Measurements from ENCODE around the gene HSP90B1. TPM values are rescaled to one million over a fixed set of nuclear protein-coding genes. Genes with fewer than 3 reads are reported as not detected.

Gene HSP90B1
- total and polyA plus RNA-seq, 2 of the 13 experiments (the other 11 are each of a cell fraction or from before 2014, with no cell fraction given), result 800 to 954 TPM

DNA sequence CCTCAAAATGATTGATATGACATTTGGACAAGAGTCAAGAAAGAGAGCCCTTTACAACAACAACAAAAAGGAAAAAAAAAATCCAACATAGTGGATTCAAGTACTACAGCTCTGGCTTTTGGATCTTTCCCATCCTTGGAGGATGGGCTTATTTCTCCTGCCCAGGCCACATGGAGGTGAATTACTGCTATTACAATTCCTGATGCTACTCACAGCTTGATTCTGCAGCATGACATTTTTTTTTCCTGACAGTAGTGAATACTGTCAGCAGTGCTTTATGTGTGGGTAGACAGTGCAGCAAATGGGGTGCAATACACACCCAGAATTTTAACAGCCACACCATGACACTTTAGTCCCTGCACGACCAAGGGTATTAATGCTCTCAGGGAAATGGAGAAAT, 42.5 kb upstream of the HSP90B1 start (continued):
- no peak for TF ChIP-seq BRF2 (CRISPR knock-in tag; IDR thresholded peaks at IDR 0.05)
- TF ChIP-seq JDP2 (CRISPR knock-in tag; IDR thresholded peaks at IDR 0.05; ENCODE audit: borderline replicate concordance), result no peak

DNA sequence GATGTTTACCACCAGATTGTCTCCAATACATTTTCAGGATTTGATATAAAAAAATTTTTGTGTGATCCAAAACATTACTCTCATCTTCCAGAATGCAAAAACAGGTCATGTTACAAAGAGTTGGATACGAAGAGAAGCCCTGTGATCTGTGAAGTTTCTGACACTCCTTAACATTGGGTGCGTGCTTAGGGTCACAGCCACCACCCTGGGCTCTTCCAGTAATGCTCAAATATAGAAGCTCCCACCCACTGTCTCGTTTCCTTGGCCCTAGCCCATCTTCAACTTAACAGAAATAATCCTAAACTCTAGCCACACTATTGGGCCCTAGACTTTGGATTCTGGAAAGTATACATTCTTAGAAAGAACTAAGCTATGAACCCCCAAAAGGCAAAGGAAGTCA, 32.9 kb upstream of the HSP90B1 start:
- H3K4me3 ChIP-seq (replicated peaks in 1 of 3; ENCODE audit: insufficient read depth in 1 of 3, low read depth in 2 of 3, low read length in 3 of 3), result no peak overlapping the region
- DNase-seq (ENCODE audit: low spot score) (no peak), ATAC-seq (no peak), FAIRE-seq (no peak)
- CTCF ChIA-PET (ENCODE audit: low intra/inter-chr PET ratio, low total read pairs), result no interaction called here
- POLR2A ChIA-PET, result no interaction called here
- WGBS (ENCODE audit: low lambda C conversion rate), result 3% methylated on average over 3 of the region's 3 CpGs
- H3K27me3 ChIP-seq (ENCODE audit: control insufficient read depth in 1 of 2, insufficient read depth in 2 of 2, low read length in 2 of 2), result no peaks in the 10 kb centered on the region
- no peak overlapping the region for H3K9ac ChIP-seq (ENCODE audit: insufficient read depth, low read depth, low read length)
- intact Hi-C loops (cut with micrococcal nuclease; ENCODE audit: unreplicated experiment) (no loop called here), in situ Hi-C loops (cut with HindIII; ENCODE audit: extremely low pct_ligation_motif_present, low pct_unique_long_range_greater_than_20kb) (no loop called here)
- no peak overlapping the region for H3K27ac ChIP-seq (ENCODE audit: extremely low read length, insufficient read depth, low read length)
- no peak for TF ChIP-seq ZNF451 (CRISPR knock-in tag; IDR thresholded peaks at IDR 0.05)
- no peak for TF ChIP-seq ZNF33B (CRISPR knock-in tag; IDR thresholded peaks at IDR 0.05)
- no peak for TF ChIP-seq GATAD2A (CRISPR knock-in tag; IDR thresholded peaks at IDR 0.05)
- no peak for TF ChIP-seq SP5 (CRISPR knock-in tag; IDR thresholded peaks at IDR 0.05; ENCODE audit: borderline replicate concordance, low read depth)
- no peak for TF ChIP-seq ZNF510 (CRISPR knock-in tag; IDR thresholded peaks at IDR 0.05; ENCODE audit: low read depth)
- no peak for TF ChIP-seq RFXAP (CRISPR knock-in tag; IDR thresholded peaks at IDR 0.05; ENCODE audit: borderline replicate concordance)
- TF ChIP-seq, protein P1, sequence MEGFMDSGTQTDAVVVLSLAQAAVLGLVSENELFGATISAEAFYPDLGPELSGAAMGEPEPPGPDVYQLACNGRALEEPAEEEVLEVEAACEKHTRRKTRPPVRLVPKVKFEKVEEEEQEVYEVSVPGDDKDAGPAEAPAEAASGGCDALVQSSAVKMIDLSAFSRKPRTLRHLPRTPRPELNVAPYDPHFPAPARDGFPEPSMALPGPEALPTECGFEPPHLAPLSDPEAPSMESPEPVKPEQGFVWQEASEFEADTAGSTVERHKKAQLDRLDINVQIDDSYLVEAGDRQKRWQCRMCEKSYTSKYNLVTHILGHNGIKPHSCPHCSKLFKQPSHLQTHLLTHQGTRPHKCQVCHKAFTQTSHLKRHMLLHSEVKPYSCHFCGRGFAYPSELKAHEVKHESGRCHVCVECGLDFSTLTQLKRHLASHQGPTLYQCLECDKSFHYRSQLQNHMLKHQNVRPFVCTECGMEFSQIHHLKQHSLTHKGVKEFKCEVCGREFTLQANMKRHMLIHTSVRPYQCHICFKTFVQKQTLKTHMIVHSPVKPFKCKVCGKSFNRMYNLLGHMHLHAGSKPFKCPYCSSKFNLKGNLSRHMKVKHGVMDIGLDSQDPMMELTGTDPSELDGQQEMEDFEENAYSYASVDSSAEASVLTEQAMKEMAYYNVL (CRISPR knock-in tag; IDR thresholded peaks at IDR 0.05; ENCODE audit: borderline replicate concordance), result no peak
- no peak for TF ChIP-seq KLF11 (CRISPR knock-in tag; IDR thresholded peaks at IDR 0.05)
- no peak for TF ChIP-seq ZNF691 (CRISPR knock-in tag; IDR thresholded peaks at IDR 0.05; ENCODE audit: borderline replicate concordance, low read depth)
- TF ChIP-seq ETS1 (CRISPR knock-in tag; IDR thresholded peaks at IDR 0.05), result no peak
- TF ChIP-seq XRCC5 (optimal IDR thresholded peaks at IDR 0.05; ENCODE audit: low read length), result no peak
- BruUV-seq (replicated peaks), result no TSS peak
- H2AFZ ChIP-seq (ENCODE audit: low read length), result no peak overlapping the region
- no peaks in the 10 kb centered on the region for H4K20me1 ChIP-seq (ENCODE audit: insufficient read depth, low read length)
- H3K36me3 ChIP-seq (replicated peaks in 1 of 2; ENCODE audit: control insufficient read depth in 1 of 2, insufficient read depth in 2 of 2, low read length in 2 of 2), result no peaks in the 10 kb centered on the region
- H3K9me3 ChIP-seq (ENCODE audit: low read length), result no peaks in the 10 kb centered on the region
- H3K4me1 ChIP-seq (ENCODE audit: insufficient read depth, low read length), result no peaks in the 10 kb centered on the region
- no peak overlapping the region for H3K4me2 ChIP-seq (ENCODE audit: low read depth, low read length)
- H3K79me2 ChIP-seq (ENCODE audit: insufficient read depth, low read length), result no peaks in the 10 kb centered on the region
